Fibroblast of skin of abdomen (primary cell): ENCODE results near the gene TTC39C.
A peak's percentile ranks its signal among the peaks of the same experiment; 100 is the strongest.
"Not testable (repeated sequence)": the region's sequence is repeated elsewhere in the genome, so short reads cannot be mapped to it uniquely, and the experiment has no call there.

Source experiments
- DNase-seq: peaks from one replicate; pipeline ENCODE4 v3.0.0-alpha.2; 2013

The TTC39C gene

GRCh38 chr18:24055009-24055804 lies 40.7 kb downstream of the TTC39C start:
- DNase-seq: no peak

- no peak for DNase-seq
Measured at GRCh38 chr18:24055878-24056277, 41.3 kb downstream of the TTC39C start.

GRCh38 chr18:24056506-24056905 lies 42.0 kb downstream of the TTC39C start:
- no peak for DNase-seq

GRCh38 chr18:24057804-24058203 lies 43.2 kb downstream of the TTC39C start:
- no peak for DNase-seq

DNA sequence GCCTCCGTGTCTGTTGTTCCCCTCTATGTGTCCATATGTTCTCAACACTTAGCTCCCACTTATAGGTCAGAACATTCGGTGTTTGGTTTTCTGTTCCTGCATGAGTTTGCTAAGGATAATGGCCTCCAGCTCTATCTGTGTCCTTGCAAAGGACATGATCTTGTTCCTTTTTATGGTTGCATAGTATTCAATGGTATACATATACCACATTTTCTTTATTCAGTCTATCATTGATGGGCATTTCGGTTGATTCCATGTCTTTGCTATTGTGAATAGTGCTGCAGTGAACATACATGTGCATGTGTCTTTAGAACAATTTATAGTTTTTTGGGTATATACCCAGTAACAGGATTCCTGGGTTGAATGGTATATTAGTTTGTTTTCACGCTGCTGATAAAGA lies 44.8 kb downstream of the TTC39C start:
- DNase-seq: not testable (repeated sequence)

GRCh38 chr18:24060644-24061043 lies 46.1 kb downstream of the TTC39C start:
- no peak for DNase-seq

- peak; percentile 70 for DNase-seq
Measured at GRCh38 chr18:24063121-24063731, 48.7 kb downstream of the TTC39C start.

GRCh38 chr18:24064391-24065100 lies 50.0 kb downstream of the TTC39C start:
- no peak for DNase-seq

- no peak for DNase-seq
Measured at GRCh38 chr18:24065906-24066305, 51.4 kb downstream of the TTC39C start.

DNA sequence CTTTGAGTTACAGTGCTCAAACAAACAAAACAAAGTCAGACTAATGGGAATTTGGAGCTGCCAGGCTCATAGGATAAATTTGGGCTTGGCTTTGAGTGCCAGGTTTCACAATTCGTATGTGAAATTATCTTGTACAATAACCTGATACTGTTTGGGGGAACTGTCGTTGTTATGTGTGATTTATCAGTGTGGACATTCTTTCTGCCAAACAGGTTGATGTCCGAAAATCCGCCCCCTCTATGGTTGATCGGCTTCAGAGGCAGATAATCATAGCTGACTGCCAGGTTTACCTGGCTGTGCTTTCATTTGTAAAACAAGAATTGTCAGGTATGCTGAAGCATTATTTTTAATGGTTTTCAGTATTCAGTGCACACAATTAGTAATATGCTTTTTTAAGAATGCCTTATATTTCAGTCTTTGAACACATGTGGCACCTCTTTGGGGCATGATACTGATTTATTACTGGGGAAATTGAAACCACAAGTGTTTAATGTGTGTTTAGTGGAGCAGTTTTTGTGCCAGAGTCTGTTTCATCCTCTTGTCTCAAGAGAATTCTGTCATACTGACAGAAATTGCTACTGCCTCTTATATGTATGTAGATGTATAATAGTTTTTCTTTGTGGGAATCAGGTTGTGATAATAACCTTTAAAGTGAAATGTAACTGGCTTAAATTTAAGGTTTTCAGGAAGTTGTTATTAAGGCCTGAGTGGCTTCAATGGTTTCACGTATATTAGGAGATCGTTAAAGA lies 54.6 kb downstream of the TTC39C start:
- DNase-seq: no peak

GRCh38 chr18:24071029-24071428 lies 56.5 kb downstream of the TTC39C start:
- no peak for DNase-seq

DNA sequence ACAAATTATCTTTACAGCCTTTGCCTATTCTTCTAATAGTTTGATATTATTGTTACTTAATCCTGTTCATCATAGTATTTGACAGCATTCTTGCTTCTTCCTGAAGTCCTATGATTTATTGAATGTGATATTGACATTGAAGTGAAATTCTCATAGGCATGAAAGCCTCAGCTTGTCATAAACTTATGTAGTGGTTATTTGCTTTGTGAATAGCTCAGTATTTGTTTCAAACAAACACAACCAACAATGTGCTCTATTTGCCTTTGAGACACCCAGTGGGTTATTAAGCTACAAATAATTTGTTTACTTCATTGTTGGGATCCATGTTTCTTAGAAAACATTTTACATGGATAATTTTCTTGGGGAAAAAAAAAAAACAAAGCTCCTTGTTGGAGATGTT lies 57.2 kb downstream of the TTC39C start:
- DNase-seq: no peak

- DNase-seq: no peak
Measured at GRCh38 chr18:24072743-24073142, 58.2 kb downstream of the TTC39C start.

DNA sequence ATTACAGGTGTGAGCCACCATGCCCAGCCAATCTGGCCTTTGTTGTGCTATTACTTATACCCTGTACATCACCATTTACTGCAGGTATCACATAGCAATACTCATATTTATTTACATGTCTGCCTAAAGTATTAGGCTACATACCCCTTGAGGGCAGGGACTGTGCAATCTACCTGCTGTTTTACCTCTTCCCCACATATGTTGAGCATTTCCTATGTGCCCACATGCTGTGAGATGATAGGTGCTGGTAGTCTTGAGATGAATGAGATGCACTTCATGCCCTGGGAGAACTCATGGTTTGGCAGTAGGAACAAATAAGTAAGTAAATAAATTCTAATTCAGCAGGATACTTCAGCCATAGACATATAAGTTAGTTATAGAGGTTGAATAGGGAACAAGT lies 59.2 kb downstream of the TTC39C start:
- no peak for DNase-seq

DNA sequence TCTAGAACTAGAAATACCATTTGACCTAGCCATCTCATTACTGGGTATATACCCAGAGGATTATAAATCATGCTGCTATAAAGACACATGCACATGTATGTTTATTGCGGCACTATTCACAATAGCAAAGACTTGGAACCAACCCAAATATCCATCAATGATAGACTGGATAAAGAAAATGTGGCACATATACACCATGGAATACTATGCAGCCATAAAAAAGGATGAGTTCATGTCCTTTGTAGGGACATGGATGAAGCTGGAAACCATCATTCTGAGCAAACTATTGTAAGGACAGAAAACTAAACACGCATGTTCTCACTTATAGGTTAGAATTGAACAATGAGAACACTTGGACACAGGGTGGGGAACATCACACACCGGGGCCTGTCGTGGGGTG lies 60.2 kb downstream of the TTC39C start:
- not testable (repeated sequence) for DNase-seq

DNA sequence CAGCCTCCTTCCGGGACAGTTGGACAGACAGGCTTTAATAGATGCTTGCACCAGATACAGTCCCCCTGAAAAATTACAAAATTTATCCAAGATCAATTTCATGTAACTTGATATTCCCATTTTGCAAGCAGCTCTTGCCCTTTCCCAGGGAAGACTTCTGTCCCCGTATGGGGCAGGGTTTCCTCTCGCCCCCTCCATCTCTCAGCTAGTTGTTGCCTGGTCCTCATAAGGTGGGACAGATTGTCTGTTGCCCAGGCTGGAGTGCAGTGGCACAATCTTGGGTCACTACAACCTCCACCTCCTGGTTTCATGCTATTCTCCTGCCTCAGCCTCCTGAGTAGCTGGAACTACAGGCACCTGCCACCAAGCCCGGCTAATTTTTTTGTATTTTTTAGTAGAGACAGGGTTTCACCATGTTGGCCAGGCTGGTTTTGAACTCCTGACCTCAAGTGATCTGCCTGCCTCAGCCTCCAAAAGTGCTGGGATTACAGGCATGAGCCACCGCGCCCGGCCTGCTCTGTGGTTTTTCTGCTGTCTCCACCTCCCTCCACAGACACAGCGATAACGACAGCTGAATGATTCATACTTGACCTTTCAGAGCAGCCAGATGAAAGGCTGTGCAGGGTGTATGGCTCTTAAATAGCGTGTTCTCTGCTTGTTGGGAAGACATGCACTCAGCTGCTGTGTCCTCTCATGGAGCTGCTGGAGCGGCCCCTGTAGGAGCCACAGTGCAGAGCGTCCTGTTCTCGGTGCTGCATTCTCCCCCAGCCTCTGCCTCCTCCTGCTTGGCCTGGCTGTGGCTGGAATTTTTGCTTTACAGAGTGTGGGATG lies 61.4 kb downstream of the TTC39C start:
- peak; percentile 94 for DNase-seq

- no peak for DNase-seq
Measured at GRCh38 chr18:24076950-24077349, 62.4 kb downstream of the TTC39C start.

- DNase-seq: no peak
Measured at GRCh38 chr18:24078391-24078790, 63.8 kb downstream of the TTC39C start.

DNA sequence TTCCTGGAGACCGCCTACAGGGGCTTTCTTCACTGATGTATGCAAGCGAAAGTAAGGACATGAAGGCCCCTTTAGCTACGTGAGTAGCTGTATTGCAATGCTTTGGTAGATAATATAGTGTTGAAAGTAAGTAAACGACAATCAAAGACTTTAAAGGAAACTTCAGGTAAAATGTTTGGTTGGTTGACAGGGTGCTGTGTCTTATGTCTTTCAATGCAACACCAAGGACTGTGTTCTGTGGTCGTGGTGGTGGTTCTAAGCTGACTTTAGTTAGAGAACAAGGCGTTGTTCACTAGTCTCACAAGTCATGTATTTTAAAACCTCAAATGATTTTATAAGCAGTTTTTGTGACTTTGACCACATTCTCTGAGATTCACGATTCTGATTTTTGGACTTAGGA lies 66.3 kb downstream of the TTC39C start:
- no peak for DNase-seq

GRCh38 chr18:24083550-24083949 lies 69.0 kb downstream of the TTC39C start:
- DNase-seq: no peak

- no peak for DNase-seq
Measured at GRCh38 chr18:24086082-24086481, 71.5 kb downstream of the TTC39C start.

- no peak for DNase-seq
Measured at GRCh38 chr18:24089076-24089475, 74.5 kb downstream of the TTC39C start.
